HEK293T (cell line): ENCODE results near the gene GRPEL2.

Experiments
- ARNT ChIP-seq: fragments of 450-650 bp; IDR thresholded peaks from 2 replicates; pipeline ENCODE4 v1.6.1; 2017; ENCODE audit warnings: mild to moderate bottlenecking
- BHLHE40 ChIP-seq: fragments of 450-650 bp; IDR thresholded peaks from 2 replicates; pipeline ENCODE4 v1.6.1; 2016; ENCODE audit warnings: mild to moderate bottlenecking, moderate library complexity, borderline replicate concordance
- ELF4 ChIP-seq: fragments of 450-650 bp; IDR thresholded peaks from 2 replicates; pipeline ENCODE4 v1.6.1; 2017; ENCODE audit warnings: antibody characterized with exemption
- FOXA1 ChIP-seq: fragments of 450-650 bp; IDR thresholded peaks from 2 replicates; pipeline ENCODE4 v1.6.1; 2016; ENCODE audit warnings: mild to moderate bottlenecking
- FOXM1 ChIP-seq: fragments of 450-650 bp; IDR thresholded peaks from 2 replicates; pipeline ENCODE4 v1.6.1; 2017; ENCODE audit warnings: mild to moderate bottlenecking, borderline replicate concordance
- LEF1 ChIP-seq: fragments of 450-650 bp; IDR thresholded peaks from 2 replicates; pipeline ENCODE4 v1.6.1; 2017; ENCODE audit warnings: mild to moderate bottlenecking, borderline replicate concordance
- NFRKB ChIP-seq: fragments of 450-650 bp; IDR thresholded peaks from 2 replicates; pipeline ENCODE4 v1.6.1; 2016; ENCODE audit warnings: mild to moderate bottlenecking, moderate library complexity
- PKNOX1 ChIP-seq: fragments of 450-650 bp; IDR thresholded peaks from 2 replicates; pipeline ENCODE4 v1.6.1; 2016
- SP1 ChIP-seq: fragments of 450-650 bp; IDR thresholded peaks from 2 replicates; pipeline ENCODE4 v1.6.1; 2017
- TARDBP ChIP-seq: fragments of 450-650 bp; IDR thresholded peaks from 2 replicates; pipeline ENCODE4 v1.6.1; 2016

GRCh38 chr5:149378241-149378820 is 33.0 kb downstream of the GRPEL2 start:
- TF ChIP-seq FOXM1 = no peak
- no peak for TF ChIP-seq ARNT
- no peak for TF ChIP-seq SP1
- no peak for TF ChIP-seq TARDBP
- no peak for TF ChIP-seq ELF4
- TF ChIP-seq LEF1 = no peak
- TF ChIP-seq FOXA1 = no peak
- no peak for TF ChIP-seq BHLHE40
- no peak for TF ChIP-seq PKNOX1
- no peak for TF ChIP-seq NFRKB
